ENCODE data around the gene KCNT2.

The KCNT2 gene

GRCh38 chr1:196380316-196380715 lies 227.9 kb downstream of the KCNT2 start:
- Mint-ChIP-seq H3K9me3 (no peaks in the 10 kb centered on the region), H3K4me3 (no peak overlapping the region), H3K4me1 (no peaks in the 10 kb centered on the region), H3K27me3 (no peaks in the 10 kb centered on the region), H3K27ac (no peak overlapping the region)
- DNase-seq (no peak), ATAC-seq (no peak)

- Mint-ChIP-seq H3K27me3 (no peaks in the 10 kb centered on the region), H3K4me3 (no peak overlapping the region), H3K9me3 (no peaks in the 10 kb centered on the region), H3K27ac (no peak overlapping the region), H3K4me1 (no peaks in the 10 kb centered on the region)
- DNase-seq (no peak), ATAC-seq (no peak)
Measured at GRCh38 chr1:196377811-196378210, 230.4 kb downstream of the KCNT2 start.

DNA sequence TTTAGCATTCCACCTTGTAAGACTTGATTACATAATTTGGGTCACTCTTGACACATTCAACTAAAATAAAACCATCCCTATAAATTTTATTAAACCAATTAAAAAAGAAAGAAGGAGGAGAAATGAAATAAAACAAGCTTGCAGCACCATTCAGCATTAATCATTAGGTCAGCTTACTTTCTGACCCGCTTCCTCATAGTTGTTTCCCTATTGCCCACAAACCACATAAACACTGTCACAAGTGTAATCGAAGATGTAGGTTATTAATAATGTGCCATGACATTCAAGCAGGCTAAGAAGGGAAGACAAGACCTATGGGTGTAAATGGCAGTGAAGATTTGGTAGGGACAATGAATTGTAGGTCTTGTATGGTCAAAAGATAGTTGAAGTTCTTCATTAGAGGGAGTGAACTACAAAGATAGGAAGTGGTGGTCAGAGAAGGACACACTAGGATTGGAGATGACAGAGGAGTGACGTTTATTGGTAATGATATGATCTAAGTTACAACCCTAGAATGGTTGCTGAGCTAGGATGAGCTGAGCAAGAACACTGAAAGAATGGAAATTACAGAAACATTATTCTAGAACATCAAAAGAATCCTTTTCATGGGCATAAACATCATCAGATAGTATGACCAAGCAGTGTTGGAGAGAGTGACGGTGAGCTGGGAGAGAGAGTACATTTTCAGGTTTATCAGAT lies 231.5 kb downstream of the KCNT2 start:
- no peaks in the 10 kb centered on the region for H3K4me1 Mint-ChIP-seq
- DNase-seq (no peak), ATAC-seq (no peak)
- H3K9me3 Mint-ChIP-seq, result no peaks in the 10 kb centered on the region
- no peak overlapping the region for H3K4me3 Mint-ChIP-seq
- H3K27me3 Mint-ChIP-seq, result no peaks in the 10 kb centered on the region
- no peak overlapping the region for H3K27ac Mint-ChIP-seq

DNA sequence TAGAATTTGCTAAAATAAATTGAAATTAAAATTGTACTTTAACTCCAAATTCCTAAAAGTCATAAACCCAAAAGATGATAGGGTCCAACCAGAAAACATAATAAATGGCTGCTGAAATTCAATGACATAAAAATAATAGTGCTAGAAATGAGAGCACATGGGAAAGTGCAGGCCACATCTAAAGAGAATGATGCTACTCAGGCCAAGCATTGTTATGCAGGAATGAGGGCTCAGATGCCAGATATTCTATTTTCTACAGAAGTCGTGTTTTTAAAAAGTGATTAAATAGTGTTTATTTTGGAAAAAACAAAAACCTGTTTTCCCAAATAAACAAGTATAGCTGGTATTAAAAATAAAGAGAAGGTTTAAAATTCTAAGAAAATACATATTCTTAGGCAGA lies 234.4 kb downstream of the KCNT2 start:
- Mint-ChIP-seq H3K4me3 (no peak overlapping the region), H3K27ac (no peak overlapping the region), H3K27me3 (no peaks in the 10 kb centered on the region), H3K4me1 (no peaks in the 10 kb centered on the region), H3K9me3 (no peaks in the 10 kb centered on the region)
- DNase-seq, result no peak
- ATAC-seq, result no peak

DNA sequence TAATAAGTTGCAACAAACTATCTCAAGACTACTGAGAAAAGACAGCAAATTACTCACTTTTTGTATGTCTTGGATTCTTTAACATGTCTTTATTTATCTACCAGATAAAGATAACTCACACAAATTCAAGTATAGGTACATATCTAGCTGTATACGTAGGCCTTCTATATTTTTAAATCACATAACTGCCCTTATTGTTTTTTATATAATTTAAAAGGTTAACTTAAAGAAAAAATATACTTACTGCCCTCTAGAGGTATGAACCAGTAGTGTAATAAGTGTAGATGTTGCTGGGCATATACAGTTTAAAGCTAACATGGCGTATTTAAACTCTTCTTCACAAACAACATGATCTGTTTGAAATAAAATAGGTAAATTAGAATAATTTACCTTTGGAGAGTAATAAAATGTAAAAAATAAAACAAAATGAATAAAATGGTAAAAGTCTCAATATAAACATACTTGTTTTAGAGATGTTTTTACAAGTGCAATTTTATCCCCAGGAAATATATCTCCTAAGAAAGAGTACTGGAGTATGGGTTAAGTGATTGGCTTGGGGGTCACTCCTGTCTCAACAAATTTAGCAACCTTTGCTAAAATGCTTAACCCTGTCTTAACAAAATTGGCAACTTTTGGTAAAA lies 235.2 kb downstream of the KCNT2 start:
- Mint-ChIP-seq H3K27ac (no peak overlapping the region), H3K4me3 (no peak overlapping the region), H3K9me3 (no peaks in the 10 kb centered on the region), H3K27me3 (no peaks in the 10 kb centered on the region), H3K4me1 (no peaks in the 10 kb centered on the region)
- DNase-seq (no peak), ATAC-seq (no peak)

- H3K9me3 Mint-ChIP-seq, result no peaks in the 10 kb centered on the region
- H3K4me1 Mint-ChIP-seq, result no peaks in the 10 kb centered on the region
- ATAC-seq, result no peak
- no peak overlapping the region for H3K4me3 Mint-ChIP-seq
- no peak for DNase-seq
- H3K27me3 Mint-ChIP-seq, result no peaks in the 10 kb centered on the region
- H3K27ac Mint-ChIP-seq, result no peak overlapping the region
Measured at GRCh38 chr1:196367838-196368237, 240.4 kb downstream of the KCNT2 start.

DNA sequence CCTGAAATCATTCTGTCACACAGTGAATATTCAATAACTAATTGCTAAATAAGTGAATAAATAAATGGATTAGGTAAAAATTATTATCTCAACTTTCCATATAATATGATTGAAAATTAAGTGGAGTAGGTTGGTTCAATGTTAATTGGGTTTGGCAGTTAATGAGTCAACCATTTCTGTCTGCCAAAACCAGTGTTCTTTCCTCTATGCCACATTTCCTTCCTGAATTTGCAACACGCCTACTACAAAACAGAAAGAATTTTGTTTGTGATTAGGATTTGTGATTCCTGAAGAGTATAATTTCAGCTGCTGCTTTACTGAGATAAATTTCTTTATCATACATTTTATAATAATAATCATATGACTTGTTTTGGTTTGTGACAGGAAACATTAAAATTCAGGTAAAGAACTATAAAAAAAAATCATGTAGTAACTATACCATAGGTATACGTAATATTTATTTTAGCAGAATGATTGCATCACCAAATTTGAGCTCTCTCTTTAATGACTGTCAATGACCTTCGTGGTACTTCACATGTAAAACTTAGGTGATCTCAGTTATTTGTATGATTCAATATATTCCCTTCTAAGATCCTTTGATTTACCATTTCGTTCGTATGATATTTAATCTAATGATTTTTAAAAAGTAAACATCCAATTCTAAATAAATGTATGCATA lies 241.3 kb downstream of the KCNT2 start:
- H3K27ac Mint-ChIP-seq, result no peak overlapping the region
- no peak for DNase-seq
- no peak for ATAC-seq
- no peaks in the 10 kb centered on the region for H3K27me3 Mint-ChIP-seq
- H3K4me1 Mint-ChIP-seq, result no peaks in the 10 kb centered on the region
- no peak overlapping the region for H3K4me3 Mint-ChIP-seq
- no peaks in the 10 kb centered on the region for H3K9me3 Mint-ChIP-seq

DNA sequence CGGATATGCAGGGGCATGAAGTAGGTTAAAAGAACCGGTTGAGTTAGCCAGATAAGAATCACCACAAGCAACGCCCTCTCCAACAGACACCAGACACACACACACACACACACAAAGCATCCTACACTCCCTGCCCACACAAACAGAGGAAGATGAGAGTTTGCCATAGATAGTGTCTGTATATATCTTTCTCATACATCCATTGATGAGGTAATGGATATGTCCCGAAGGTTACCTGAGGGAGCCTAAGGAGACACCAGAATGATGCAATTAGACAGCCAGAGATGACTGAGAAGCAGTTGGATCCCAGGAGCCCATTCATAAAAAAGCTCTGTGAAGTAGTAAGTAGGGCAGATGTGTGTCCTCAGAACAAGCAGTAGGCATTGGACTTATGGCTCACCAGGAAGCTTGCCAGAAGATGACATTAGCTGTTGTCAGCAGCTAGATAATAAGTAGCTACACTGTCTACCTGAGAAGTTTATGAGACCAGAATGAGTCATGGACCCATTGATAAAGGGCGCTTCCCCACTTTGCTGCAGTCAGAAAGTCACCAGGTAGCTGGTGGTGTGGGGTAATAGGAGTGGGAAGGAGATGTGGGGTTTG lies 247.0 kb downstream of the KCNT2 start:
- no peak for DNase-seq
- H3K27me3 Mint-ChIP-seq, result no peaks in the 10 kb centered on the region
- H3K27ac Mint-ChIP-seq, result no peak overlapping the region
- ATAC-seq, result no peak
- H3K4me1 Mint-ChIP-seq, result no peaks in the 10 kb centered on the region
- H3K4me3 Mint-ChIP-seq, result no peak overlapping the region
- H3K9me3 Mint-ChIP-seq, result no peaks in the 10 kb centered on the region

- Mint-ChIP-seq H3K27me3 (no peaks in the 10 kb centered on the region), H3K27ac (no peak overlapping the region), H3K4me1 (no peaks in the 10 kb centered on the region), H3K4me3 (no peak overlapping the region), H3K9me3 (no peaks in the 10 kb centered on the region)
- ATAC-seq (no peak), DNase-seq (no peak)
Measured at GRCh38 chr1:196357913-196358312, 250.3 kb downstream of the KCNT2 start.

- no peak for DNase-seq
Measured at GRCh38 chr1:196355206-196355786, 252.9 kb downstream of the KCNT2 start.

GRCh38 chr1:196344453-196344852 lies 263.8 kb downstream of the KCNT2 start:
- no peaks in the 10 kb centered on the region for H3K4me1 Mint-ChIP-seq
- H3K27ac Mint-ChIP-seq, result no peak overlapping the region
- no peak overlapping the region for H3K4me3 Mint-ChIP-seq
- H3K27me3 Mint-ChIP-seq, result no peaks in the 10 kb centered on the region
- ATAC-seq (no peak), DNase-seq (no peak)
- no peaks in the 10 kb centered on the region for H3K9me3 Mint-ChIP-seq

More at GRCh38 chr1:196355206-196355786, 252.9 kb downstream of the KCNT2 start:
- Mint-ChIP-seq H3K27ac (no peak overlapping the region), H3K4me1 (no peaks in the 10 kb centered on the region), H3K4me3 (no peak overlapping the region), H3K9me3 (no peaks in the 10 kb centered on the region), H3K27me3 (no peaks in the 10 kb centered on the region)
- ATAC-seq, result no peak

DNA sequence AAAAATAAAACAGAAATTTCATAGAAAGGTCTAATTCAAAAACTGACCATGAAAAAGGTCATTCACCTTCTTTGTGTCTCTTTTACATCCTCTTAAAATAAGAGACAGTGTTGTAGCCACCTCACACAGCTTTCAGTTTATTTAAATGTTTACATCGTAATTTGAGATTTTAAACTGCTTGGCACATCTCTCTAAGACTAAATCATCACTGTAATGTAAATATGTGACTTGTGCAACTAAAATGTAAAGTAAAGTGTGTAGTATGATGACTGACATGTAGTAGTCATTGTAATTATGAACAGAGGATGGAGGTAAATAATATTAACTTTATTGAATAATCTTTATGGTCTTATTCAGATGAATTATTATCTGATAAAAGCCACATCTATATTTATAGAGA lies 283.9 kb downstream of the KCNT2 start:
- no peaks in the 10 kb centered on the region for H3K9me3 Mint-ChIP-seq
- H3K4me1 Mint-ChIP-seq, result no peaks in the 10 kb centered on the region
- no peak overlapping the region for H3K27ac Mint-ChIP-seq
- no peak overlapping the region for H3K4me3 Mint-ChIP-seq
- ATAC-seq, result no peak
- no peaks in the 10 kb centered on the region for H3K27me3 Mint-ChIP-seq
- no peak for DNase-seq

GRCh38 chr1:196323869-196324268 lies 284.4 kb downstream of the KCNT2 start:
- Mint-ChIP-seq H3K4me1 (no peaks in the 10 kb centered on the region), H3K4me3 (no peak overlapping the region), H3K27me3 (no peaks in the 10 kb centered on the region), H3K9me3 (no peaks in the 10 kb centered on the region), H3K27ac (no peak overlapping the region)
- ATAC-seq, result no peak
- no peak for DNase-seq

DNA sequence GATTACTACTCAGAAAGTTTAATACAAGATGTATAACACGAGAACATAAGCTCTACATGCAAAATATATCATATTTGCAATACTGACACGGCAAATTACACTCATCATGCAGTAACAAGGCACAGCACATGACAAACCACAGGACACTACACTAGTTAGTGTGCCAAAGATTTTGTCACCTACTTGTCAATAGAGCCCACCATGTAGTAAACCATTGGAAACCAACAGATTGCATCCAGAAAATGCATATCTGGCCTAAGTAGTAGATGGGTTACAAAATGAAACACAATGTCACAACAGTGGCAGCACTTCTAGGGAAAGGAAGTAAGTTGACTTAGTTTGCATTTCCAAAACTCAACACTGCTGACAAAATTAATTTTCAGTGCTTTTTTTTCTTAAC lies 288.9 kb downstream of the KCNT2 start:
- DNase-seq (no peak), ATAC-seq (no peak)
- no peaks in the 10 kb centered on the region for H3K9me3 Mint-ChIP-seq
- no peaks in the 10 kb centered on the region for H3K4me1 Mint-ChIP-seq
- no peak overlapping the region for H3K4me3 Mint-ChIP-seq
- H3K27me3 Mint-ChIP-seq, result no peaks in the 10 kb centered on the region
- H3K27ac Mint-ChIP-seq, result no peak overlapping the region

DNA sequence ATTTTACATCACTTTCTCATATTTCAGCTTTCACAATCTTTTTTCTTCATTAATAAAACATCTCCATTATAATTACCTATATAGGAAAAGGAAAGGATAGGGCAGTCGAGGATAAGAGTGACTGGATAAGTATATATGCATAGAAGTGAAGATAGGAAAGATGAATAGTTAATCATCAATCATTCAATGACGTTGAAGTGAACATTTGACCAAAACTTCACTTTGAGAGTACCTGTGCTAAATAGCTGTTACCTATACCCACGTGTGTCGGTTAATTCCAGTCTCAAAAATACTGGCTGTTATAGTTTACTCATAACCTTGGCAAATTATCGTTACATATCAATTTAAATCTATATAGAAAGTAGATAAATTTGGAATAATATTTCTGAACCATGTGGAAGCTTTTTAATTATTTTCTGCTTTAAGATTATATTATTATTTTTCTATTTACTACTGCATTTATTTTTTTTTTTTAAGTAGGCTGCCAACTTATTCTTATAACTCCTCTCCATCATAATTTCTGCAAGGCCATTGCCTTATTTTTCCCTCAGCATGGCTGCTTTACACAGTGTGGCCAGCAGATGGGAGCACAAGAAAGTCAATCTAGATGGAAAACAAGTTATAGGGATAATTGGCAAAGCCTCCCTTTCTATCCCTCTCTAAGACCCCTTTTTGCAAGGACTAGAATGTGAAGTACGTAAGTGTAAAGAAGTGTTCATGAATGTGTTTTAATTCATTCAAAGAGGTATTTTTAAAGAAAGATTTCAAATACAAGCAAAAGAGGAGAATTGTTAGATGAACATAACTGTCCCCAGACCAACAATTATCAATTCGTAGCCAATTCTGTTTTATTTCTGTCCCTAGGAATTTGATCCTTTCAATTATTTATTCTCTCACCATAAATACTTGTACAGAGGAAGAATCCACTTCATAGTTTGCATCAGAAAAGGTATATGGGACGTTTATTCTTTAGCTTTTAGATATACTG lies 290.4 kb downstream of the KCNT2 start:
- Mint-ChIP-seq H3K27ac (no peak overlapping the region), H3K4me3 (no peak overlapping the region), H3K9me3 (no peaks in the 10 kb centered on the region), H3K27me3 (no peaks in the 10 kb centered on the region), H3K4me1 (no peaks in the 10 kb centered on the region)
- DNase-seq, result no peak
- no peak for ATAC-seq
